HG02870 (cell line): ENCODE results near the gene FAM187B.
A peak's percentile ranks its signal among the peaks of the same experiment; 100 is the strongest.

Experiments used
- ATAC-seq: cut with Tn5 transposase; IDR thresholded peaks from one replicate; pipeline ENCODE4 v1.9.1; 2021; ENCODE audit warnings: mild to moderate bottlenecking, moderate library complexity; ENCODE audit not compliant: unreplicated experiment

The FAM187B gene

DNA sequence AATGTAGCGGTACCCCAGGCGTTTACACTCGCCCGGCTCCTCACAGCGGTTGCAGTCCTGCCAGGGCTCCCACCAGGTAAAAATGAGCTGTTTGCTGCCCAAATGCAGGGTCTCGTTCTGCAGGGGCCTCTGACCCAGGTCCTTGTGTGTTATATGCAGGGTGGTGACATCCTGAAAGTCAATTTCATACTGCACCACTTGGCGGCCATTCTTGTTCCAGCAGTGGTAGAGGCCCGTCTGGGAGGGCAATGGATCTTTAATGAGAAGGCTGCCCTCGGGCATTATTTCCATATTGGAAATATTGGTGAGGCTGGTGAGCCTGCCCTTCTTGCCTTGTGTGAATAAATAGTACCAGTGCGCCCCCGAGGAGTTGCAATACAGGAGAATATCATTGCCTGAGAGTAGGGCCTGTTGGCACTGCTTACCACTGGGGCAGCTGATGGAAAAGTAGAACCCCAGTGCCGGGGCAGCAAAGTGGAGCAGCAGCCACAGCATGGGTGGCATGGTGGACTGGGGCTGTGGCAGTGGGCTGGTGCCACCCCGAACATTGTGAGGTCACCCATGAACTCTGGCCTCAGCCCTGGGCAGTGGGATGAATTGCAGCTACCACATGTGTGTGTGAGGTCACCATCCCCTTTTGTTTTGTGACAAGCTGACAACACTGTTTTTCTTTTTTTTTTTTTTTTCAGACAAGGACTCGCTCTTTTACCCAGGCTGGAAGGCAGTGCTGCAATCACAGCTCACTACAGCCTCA lies at the start of gene FAM187B:
FAM187B (minus strand) TSS at position 563 of the 754 bp plus-strand sequence; CDS start at position 504, 59 bp downstream.
- ATAC-seq, result no peak

GRCh38 chr19:35276706-35277281 lies 48.3 kb upstream of the FAM187B start:
- ATAC-seq, result no peak

DNA sequence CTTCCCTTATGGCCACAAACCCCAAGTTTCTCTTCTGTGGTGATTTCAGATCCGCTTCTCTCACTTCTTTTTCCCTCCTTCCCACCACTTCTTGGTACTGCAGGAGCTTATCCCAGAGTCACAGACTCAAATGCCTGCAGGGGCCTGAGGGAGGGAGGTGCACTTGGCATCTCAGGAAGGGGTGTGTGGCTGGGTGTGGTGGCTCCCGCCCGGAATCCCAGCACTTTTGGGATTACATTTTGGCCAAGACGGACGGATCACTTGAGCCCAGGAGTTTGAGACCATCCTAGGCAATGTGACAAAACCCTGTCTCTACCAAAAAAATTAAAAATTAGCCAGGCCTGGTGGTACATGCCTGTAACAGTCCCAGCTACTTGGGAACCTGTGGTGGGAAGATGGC lies 45.8 kb upstream of the FAM187B start:
- no peak for ATAC-seq

GRCh38 chr19:35273686-35274259 lies 45.2 kb upstream of the FAM187B start:
- ATAC-seq, result no peak

- ATAC-seq, result no peak
Observed at GRCh38 chr19:35272954-35273649, 44.6 kb upstream of the FAM187B start.

GRCh38 chr19:35272122-35272719 lies 43.7 kb upstream of the FAM187B start:
- no peak for ATAC-seq

GRCh38 chr19:35271546-35271945 lies 43.0 kb upstream of the FAM187B start:
- no peak for ATAC-seq

GRCh38 chr19:35270381-35270811 lies 41.9 kb upstream of the FAM187B start:
- no peak for ATAC-seq

DNA sequence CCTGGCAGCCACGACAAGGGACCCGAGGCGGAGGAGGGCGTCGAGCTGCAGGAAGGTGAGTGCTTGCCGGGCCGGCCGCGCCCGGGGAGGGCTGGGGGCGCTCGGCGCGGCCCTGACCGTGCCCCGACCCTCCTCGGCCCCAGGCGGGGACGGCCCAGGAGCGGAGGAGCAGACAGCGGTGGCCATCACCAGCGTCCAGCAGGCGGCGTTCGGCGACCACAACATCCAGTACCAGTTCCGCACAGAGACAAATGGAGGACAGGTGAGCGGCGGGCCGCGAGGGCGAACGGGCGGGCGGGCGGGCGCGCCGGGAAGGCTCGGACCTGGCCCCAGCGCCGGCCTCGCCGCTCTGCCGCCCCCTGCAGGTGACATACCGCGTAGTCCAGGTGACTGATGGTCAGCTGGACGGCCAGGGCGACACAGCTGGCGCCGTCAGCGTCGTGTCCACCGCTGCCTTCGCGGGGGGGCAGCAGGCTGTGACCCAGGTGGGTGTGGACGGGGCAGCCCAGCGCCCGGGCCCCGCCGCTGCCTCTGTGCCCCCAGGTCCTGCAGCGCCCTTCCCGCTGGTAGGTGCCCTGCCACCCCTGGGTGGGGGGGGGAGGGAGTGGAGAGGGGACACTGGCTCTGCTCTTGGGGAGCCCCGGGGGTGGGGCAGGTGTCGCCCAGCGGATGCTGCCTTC lies 41.0 kb upstream of the FAM187B start:
- ATAC-seq, result peak; percentile 60

GRCh38 chr19:35268536-35269437 lies 40.2 kb upstream of the FAM187B start, which contains the start of gene USF2:
Gene USF2 (plus strand): TSS chr19:35268962. CDS start chr19:35269102, 140 bp downstream.
- ATAC-seq, result peak; percentile 4

- peak; percentile 39 for ATAC-seq
Observed at GRCh38 chr19:35267818-35268535, 39.4 kb upstream of the FAM187B start.

DNA sequence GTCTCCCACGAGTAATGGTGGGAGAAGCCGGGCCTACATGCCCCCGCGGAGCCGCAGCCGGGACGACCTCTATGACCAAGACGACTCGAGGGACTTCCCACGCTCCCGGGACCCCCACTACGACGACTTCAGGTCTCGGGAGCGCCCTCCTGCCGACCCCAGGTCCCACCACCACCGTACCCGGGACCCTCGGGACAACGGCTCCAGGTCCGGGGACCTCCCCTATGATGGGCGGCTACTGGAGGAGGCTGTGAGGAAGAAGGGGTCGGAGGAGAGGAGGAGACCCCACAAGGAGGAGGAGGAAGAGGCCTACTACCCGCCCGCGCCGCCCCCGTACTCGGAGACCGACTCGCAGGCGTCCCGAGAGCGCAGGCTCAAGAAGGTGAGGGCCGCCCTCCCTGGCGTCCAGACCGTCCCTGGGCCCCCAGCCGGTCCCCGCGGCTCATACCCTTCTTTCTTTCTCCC lies 38.8 kb upstream of the FAM187B start:
- ATAC-seq, result peak; percentile 14

DNA sequence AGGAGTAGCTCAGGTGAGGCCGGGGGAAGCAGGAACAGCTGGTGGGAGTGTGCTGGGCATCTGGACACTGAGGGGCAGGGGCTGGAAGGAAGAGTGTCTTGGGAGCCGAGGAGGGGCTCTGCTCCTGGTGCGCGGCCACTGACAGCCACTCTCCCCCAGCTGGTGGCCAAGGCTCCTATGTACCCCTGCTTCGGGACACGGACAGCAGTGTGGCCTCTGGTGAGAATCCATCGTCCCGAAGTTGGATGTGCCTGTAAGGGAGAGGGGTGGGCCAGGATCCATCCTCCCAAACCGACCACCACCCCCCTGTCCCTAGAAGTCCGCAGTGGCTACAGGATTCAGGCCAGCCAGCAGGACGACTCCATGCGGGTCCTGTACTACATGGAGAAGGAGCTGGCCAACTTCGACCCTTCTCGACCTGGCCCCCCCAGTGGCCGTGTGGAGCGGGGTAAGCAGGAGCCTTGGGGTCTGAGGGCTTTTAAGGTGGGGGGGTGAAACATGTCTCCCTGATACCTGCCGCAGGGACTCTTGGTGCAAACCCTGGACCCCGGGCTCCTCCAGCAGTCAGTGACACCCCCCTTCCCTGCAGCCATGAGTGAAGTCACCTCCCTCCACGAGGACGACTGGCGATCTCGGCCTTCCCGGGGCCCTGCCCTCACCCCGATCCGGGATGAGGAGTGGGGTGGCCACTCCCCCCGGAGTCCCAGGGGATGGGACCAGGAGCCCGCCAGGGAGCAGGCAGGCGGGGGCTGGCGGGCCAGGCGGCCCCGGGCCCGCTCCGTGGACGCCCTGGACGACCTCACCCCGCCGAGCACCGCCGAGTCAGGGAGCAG lies 38.2 kb upstream of the FAM187B start:
- ATAC-seq, result no peak

- ATAC-seq, result no peak
Observed at GRCh38 chr19:35265900-35266519, 37.5 kb upstream of the FAM187B start.

DNA sequence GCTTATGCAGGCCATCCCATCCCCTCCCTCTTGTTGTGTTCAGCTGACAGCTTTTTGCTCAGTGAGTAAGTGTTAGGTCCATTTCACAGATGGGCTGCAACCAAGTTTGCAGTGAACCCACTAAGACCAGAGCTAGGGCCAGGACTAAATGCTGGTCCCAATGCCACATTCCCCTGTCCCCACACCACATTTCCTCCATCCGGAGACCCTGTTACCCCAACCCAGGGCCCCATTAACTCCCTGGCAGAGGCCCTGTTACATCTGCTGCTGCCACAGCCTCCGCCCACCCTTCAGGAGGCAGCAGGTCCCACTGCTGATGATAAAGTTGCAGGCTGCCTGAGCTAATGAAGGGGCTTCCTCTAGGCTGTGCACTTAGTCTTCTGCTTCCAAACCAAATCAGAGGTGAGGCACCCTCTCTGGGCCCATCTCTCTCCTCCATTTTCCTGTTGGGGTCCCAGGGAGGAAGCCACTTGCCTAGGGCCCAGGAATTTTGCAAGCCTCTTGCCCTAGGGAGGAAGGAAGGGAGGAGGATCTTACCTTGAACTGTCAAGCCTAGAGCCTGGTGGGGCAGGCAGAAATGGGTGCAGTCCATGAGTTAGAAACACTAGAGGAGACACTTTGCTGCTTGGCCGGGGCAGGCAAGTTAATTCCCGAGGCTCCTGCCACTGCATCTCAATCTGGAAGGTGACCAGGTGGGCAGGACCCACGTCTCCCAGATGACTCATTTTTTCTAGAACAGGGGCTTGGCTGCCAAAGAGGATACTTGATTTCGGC lies 36.8 kb upstream of the FAM187B start:
- ATAC-seq, result no peak

DNA sequence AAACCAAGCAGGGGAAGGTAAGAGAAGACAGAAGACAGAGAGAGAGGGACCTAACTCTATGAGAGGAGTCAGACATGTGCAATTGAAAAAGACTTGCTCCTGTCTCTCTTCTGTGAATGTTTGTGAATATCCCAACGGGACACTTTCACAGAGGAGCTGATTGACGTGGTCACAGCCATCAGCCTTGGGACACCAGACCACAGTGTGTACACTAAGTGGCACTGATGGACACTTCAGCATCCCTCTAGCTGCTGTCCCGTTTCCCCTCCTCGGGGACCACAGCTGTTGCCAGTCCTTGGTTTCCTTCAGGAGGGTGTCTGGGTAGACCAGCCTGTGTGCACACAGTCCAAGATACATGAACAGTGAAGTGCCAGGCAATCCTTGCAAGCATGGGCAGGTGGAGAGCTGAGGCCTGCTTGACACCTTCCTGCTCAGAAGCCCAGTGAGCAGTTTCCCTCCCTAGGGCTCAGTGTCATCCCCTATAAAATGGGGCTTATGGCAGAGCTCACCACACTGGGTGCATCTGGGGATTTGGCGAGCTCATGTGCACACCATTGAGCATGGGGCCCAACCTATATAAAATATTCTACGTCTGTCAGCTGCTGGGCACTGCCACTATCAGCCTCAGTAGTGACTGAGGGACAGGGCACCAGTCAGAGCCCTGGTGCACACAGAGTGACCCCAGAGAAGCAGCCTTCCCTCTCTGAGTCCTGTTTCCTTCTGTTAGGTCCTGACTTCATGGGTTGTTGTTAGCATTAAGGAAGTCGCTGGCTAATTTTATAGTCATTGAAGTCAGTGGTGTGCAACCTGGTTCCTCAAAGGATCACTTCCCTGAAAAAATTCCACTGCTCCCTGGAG lies 36.0 kb upstream of the FAM187B start:
- no peak for ATAC-seq
